EL (cell line): ENCODE data around the gene DHX35.

Experiments
- DNase-seq: peaks from one replicate; pipeline ENCODE4 v3.0.0-alpha.2; 2016

DHX35 gene

GRCh38 chr20:39069976-39070375 is 107.8 kb downstream of the DHX35 start:
- peak; percentile 54 for DNase-seq

GRCh38 chr20:39070484-39071231 is 108.5 kb downstream of the DHX35 start:
- peak; percentile 81 for DNase-seq

- no peak for DNase-seq
Observed at GRCh38 chr20:39072132-39072531, 110.0 kb downstream of the DHX35 start.

GRCh38 chr20:39072653-39073052 is 110.5 kb downstream of the DHX35 start:
- no peak for DNase-seq

- no peak for DNase-seq
Observed at GRCh38 chr20:39075731-39076130, 113.6 kb downstream of the DHX35 start.

GRCh38 chr20:39076958-39077357 is 114.8 kb downstream of the DHX35 start:
- no peak for DNase-seq

- no peak for DNase-seq
Observed at GRCh38 chr20:39080326-39080725, 118.2 kb downstream of the DHX35 start.

- DNase-seq = peak; percentile 73
Observed at GRCh38 chr20:39081255-39081654, 119.1 kb downstream of the DHX35 start.

GRCh38 chr20:39082622-39083398 is 120.7 kb downstream of the DHX35 start:
- no peak for DNase-seq

- no peak for DNase-seq
Observed at GRCh38 chr20:39083761-39084160, 121.6 kb downstream of the DHX35 start.

- DNase-seq = no peak
Observed at GRCh38 chr20:39089029-39089428, 126.9 kb downstream of the DHX35 start.
